Fibroblast of gingiva (primary cell): Measurements from ENCODE around the gene RBM12.
"Not testable (repeated sequence)": the region's sequence is repeated elsewhere in the genome, so short reads cannot be mapped to it uniquely, and the experiment has no call there.

ENCODE experiments used
- DNase-seq: peaks from one replicate; pipeline ENCODE4 v3.0.0-alpha.2; 2011; ENCODE audit warnings: low read depth

The RBM12 gene, protein sequence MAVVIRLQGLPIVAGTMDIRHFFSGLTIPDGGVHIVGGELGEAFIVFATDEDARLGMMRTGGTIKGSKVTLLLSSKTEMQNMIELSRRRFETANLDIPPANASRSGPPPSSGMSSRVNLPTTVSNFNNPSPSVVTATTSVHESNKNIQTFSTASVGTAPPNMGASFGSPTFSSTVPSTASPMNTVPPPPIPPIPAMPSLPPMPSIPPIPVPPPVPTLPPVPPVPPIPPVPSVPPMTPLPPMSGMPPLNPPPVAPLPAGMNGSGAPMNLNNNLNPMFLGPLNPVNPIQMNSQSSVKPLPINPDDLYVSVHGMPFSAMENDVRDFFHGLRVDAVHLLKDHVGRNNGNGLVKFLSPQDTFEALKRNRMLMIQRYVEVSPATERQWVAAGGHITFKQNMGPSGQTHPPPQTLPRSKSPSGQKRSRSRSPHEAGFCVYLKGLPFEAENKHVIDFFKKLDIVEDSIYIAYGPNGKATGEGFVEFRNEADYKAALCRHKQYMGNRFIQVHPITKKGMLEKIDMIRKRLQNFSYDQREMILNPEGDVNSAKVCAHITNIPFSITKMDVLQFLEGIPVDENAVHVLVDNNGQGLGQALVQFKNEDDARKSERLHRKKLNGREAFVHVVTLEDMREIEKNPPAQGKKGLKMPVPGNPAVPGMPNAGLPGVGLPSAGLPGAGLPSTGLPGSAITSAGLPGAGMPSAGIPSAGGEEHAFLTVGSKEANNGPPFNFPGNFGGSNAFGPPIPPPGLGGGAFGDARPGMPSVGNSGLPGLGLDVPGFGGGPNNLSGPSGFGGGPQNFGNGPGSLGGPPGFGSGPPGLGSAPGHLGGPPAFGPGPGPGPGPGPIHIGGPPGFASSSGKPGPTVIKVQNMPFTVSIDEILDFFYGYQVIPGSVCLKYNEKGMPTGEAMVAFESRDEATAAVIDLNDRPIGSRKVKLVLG

DNA sequence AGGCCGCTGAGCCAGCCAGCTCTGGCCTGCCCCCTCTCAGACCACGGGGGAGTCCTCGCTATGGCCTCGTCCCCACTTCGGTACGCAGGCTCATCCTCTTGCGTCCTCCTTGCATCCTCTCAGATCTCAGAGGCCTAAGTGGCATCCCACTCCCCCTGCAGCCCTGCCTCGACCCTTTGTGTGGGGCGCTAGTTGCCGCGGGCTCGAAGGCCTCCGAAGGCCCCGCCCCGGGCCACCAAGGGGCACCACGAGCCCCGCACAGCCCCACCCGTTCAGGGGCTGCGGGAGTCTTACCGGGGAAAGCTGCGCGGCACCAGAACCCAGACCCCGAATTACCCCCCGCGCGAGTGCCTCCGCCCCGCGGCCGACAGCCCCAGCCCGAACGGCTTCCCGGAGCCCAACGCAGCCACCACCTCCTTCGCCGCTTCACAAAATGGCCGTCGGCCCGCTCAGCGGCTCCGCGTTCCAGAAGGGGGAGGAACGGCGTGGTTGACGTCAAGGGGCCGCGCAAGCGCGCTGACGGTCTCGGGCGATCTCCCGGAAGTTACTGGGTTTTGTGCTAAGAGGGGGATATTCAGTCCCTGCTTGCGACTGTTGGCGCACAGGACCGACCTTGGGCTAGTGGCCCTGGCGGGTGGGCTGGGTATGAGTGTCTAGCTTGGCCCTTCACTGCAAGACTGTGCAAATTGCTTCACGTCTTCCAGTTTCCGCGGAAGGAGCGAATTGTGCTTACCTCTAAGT lies at the start of gene RBM12, which contains the start of gene CPNE1:
Gene RBM12 (minus strand): TSS at position 435 of the 741 bp plus-strand sequence. CDS start 9,578 bp downstream, outside the sequence.
Gene CPNE1 (minus strand): TSS at position 435 of the 741 bp plus-strand sequence. CDS start 31,977 bp downstream, outside the sequence.
- DNase-seq, result peak; percentile 91

- no peak for DNase-seq
Measured at GRCh38 chr20:35714127-35714526, 49.4 kb upstream of the RBM12 start.

DNA sequence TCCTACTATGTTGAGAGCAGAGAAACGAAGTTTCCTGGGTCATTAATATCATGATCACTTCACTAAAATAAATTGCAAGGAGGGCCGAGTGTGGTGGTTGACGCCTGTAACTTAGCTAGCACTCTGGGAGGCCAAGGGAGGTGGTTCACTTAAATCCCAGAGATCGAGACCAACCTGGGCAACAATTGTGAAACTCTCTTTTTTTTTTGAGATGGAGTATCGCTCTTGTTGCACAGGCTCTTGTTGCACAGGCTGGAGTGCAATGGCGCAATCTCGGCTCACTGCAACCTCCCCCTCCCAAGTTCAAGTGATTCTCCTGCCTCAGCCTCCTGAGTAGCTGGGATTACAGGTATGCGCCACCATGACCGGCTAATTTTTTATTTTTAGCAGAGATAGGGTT lies 48.4 kb upstream of the RBM12 start:
- DNase-seq, result not testable (repeated sequence)

- no peak for DNase-seq
Measured at GRCh38 chr20:35711588-35712209, 47.0 kb upstream of the RBM12 start.

- no peak for DNase-seq
Measured at GRCh38 chr20:35710884-35711587, 46.3 kb upstream of the RBM12 start.

GRCh38 chr20:35710039-35710438 lies 45.3 kb upstream of the RBM12 start:
- no peak for DNase-seq

DNA sequence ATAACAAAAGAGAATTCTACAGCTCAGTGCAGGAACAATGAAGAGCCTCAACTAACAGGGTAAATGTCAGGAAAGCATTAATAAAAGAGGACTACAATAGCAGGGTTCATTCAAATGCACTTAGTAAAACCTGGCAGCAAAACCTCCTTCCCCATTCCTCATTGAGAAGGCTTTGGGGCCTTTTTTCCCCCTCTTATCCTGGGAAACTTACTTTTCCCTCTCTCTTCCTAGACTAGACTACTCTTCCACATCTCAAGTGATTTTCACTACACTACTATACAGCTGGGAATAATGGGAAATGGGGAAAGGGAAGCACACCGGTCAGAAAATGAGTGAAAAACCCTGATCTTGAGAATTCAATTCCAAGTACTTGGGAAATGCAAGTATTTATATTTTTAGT lies 44.6 kb upstream of the RBM12 start:
- no peak for DNase-seq

DNA sequence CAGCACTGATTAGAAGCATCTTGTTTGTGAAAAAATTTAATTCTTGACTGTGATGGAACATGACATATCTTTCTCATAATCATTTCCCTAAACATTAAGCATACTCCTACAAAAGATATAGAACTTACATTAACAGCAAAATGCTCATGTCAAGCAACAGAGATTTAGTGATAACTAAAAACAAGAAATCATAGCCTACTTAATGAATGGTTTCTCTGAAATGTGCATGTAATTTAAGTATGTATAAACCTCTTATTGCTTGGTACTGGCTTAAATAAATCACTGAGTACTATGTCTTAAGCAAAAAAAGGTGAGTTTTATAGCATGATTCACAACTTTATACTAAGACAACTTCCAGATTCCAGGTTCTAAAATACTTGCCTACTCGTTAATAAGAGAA lies 43.8 kb upstream of the RBM12 start:
- DNase-seq, result no peak

- DNase-seq, result not testable (repeated sequence)
Measured at GRCh38 chr20:35706591-35707529, 42.2 kb upstream of the RBM12 start.

- DNase-seq, result not testable (repeated sequence)
Measured at GRCh38 chr20:35705894-35706293, 41.2 kb upstream of the RBM12 start.

DNA sequence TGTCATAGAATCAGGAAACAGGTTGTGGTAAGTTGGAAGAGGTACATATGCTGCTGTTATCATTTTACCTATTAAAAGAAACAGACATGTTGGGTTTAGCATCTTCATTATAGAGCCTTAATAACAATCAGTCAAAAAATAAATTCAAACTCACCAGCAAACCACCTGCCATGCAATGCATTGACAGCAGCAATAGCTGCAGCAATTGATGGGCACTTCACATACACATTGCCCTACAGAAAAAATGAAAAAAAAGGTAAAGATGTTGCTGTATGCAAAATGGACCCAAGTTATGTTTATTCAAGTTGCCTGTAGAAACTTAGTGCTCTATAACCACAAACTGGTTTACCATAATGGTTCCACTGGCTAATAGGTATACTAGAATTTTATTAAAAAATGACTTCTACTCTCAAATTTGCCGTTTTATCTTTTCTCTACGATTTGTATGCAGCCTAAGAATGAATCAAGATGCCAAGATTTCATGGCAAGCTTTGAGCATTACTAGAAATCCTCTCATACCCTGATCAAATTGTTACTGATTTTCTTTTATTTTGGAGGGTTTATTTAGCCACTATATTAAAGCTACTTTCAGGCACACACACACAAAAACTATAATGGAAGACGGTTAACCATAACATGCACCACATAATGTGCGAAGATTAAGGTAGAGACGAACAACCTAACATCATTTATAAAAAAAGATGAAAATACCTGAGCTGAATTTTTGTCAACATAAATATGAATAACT lies 40.0 kb upstream of the RBM12 start:
- DNase-seq, result no peak

DNA sequence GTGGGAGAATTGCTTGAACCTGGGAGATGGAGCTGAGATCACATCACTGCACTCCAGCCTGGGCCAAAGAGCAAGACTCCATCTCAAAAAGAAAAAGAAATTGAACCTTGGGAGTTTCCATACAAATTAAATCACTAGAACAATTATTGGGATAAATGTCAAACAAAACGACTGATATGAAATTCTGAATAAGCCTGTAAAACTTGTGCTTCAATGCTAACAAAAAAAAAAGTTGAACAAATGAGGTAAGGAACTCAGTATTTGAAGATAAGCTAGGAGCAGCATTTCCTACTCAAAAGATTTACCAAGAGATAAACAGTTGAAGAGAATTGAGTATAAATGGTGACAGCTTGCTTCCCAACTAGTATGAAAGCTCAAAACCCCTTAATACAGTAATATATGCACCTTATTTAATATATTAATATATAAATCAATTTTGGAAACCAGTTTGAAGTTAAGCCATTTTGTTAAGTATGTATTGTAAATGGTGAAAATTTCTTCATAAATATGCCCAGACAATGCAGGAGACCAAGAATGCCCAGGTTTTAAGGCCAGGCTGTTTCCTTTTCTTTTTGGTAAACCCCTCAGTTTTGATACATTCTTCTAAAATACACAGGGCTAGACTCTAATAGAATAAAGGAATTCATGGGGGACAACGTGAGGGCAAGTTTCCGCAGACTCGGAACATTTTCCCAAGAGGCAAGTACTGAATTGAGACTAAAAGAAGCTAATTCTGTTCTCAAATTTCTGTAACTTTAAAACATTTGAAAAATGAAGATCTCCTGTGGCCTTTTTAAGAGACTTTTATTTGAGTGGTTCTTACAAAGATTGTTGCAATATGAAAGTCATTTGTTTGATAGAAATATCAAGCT lies 38.4 kb upstream of the RBM12 start:
- no peak for DNase-seq

GRCh38 chr20:35702051-35702823 lies 37.5 kb upstream of the RBM12 start:
- peak; percentile 94 for DNase-seq

DNA sequence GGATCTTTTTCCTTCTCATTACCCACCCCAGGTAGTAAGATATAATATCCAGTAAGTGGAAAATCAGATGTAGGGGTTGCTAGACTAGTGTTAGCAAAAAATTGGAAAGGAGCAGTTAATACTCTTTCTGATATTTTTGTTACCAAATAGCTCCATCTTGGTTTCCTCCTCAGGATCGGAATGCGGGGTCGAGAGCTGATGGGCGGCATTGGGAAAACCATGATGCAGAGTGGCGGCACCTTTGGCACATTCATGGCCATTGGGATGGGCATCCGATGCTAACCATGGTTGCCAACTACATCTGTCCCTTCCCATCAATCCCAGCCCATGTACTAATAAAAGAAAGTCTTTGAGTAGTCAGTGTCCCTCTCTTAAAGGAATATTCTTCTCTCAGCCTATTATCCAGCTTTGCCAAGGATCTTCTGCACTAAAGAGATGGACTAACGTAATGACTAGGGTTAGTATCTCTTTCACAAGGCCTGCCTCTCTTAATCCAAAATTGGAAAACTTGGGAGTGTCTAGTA lies 36.0 kb upstream of the RBM12 start:
- DNase-seq, result no peak

- DNase-seq, result no peak
Measured at GRCh38 chr20:35699957-35700624, 35.4 kb upstream of the RBM12 start.
